H1 (cell line): ENCODE results near the gene ZNF888.
"Not testable (repeated sequence)": the region's sequence is repeated elsewhere in the genome, so short reads cannot be mapped to it uniquely, and the experiment has no call there.

ENCODE experiments used
- CTCF ChIP-seq, 3 experiments: IDR thresholded peaks; 1 replicate in 2 of 3; 2 replicates in 1 of 3; pipeline versions ENCODE4 v1.5.1 to v1.6.1; 2011; ENCODE audit warnings: low read length in 3 of 3, mild to moderate bottlenecking in 3 of 3, inconsistent platforms in 2 of 3, low read depth in 1 of 3, moderate library complexity in 1 of 3; ENCODE audit not compliant: insufficient read depth in 1 of 3; ENCODE audit errors: control extremely low read depth in 1 of 3
- JUND ChIP-seq: IDR thresholded peaks from 2 replicates; pipeline ENCODE4 v1.6.1; 2011; ENCODE audit warnings: mild to moderate bottlenecking, improper control_type of control experiment, low read length
- MAX ChIP-seq: IDR thresholded peaks from 2 replicates; pipeline ENCODE4 v1.6.1; 2012; ENCODE audit warnings: inconsistent platforms
- RNF2 ChIP-seq: fragments of 200-900, 300-1000 bp; sonication (generic); IDR thresholded peaks from 2 replicates; pipeline ENCODE4 v1.7.1; 2016; ENCODE audit warnings: borderline replicate concordance, low read depth, mild to moderate bottlenecking, antibody characterized with exemption, low read length; ENCODE audit not compliant: poor library complexity, severe bottlenecking; ENCODE audit errors: missing control alignments
- SP2 ChIP-seq: IDR thresholded peaks from 2 replicates; pipeline ENCODE4 v1.6.1; 2012; ENCODE audit warnings: mild to moderate bottlenecking, low read length, inconsistent platforms

- not testable (repeated sequence) for TF ChIP-seq MAX; CTCF (IDR thresholded peaks at IDR 0.05; ENCODE audit: control extremely low read depth in 1 of 3, insufficient read depth in 1 of 3, low read depth in 1 of 3, low read length in 3 of 3); RNF2; JUND; SP2
These were observed 17.7 kb upstream of the ZNF888 start for GRCh38 chr19:52940905-52941304.
